IPS DF 4.7 (cell line): Measurements from ENCODE around the gene DENND6B.
"Not testable (repeated sequence)": the region's sequence is repeated elsewhere in the genome, so short reads cannot be mapped to it uniquely, and the experiment has no call there.

Experiments used
- DNase-seq: peaks from one replicate; pipeline ENCODE4 v3.0.0-alpha.2; 2013; ENCODE audit warnings: low spot score; ENCODE audit errors: extremely low read depth

Gene DENND6B

DNA sequence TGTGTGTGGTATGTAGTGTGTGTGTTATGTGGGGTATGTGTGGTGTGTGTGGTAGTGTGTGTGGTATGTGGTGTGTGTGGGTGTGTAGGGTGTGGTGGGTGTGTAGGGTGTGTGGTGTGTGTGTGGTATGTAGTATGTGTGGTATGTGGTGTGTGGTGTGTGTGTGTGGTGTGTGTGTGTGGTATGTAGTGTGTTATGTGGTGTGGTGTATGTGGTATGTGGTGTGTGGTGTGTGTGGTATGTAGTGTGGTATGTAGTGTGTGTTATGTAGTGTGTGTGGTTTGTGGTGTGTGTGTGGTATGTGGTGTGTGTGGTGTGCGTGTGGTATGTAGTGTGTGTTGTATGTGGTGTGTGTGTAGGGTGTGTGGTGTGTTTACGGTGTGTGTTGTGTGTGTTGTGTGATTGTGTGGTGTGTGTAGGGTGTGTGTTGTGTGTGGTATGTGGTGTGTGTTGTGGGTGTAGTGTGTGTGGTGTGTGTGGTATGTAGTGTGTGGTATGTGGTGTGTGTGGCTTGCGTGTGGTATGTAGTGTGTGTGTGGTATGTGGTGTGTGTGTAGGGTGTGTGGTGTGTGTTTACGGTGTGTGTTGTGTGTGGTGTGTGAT lies 12.1 kb upstream of the DENND6B start:
- no peak for DNase-seq

DNA sequence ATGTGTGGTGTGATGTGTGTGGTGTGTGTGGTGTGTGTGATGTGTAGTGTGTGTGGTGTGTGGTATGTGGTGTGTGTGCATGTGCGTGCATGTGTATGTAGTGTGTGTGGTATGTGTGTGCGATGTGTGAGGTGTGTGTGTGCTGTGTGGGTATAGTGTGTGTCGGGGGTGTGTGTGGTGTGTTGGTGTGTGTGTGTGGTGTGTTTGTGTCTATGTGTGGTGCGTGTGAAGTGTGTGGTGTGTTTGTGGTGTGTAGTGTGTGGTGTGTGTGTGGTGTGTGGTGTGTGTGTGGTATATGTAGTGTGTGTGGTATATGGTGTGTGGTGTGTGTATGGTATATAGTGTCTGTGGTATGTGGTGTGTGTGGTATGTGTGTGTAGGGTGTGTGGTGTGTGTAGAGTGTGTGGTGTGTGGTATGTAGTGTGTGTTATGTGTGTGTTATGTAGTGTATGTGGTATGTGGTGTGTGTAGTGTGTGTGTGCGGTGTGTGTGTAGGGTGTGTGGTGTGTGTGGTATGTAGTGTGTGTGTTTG lies 11.3 kb upstream of the DENND6B start:
- no peak for DNase-seq

DNA sequence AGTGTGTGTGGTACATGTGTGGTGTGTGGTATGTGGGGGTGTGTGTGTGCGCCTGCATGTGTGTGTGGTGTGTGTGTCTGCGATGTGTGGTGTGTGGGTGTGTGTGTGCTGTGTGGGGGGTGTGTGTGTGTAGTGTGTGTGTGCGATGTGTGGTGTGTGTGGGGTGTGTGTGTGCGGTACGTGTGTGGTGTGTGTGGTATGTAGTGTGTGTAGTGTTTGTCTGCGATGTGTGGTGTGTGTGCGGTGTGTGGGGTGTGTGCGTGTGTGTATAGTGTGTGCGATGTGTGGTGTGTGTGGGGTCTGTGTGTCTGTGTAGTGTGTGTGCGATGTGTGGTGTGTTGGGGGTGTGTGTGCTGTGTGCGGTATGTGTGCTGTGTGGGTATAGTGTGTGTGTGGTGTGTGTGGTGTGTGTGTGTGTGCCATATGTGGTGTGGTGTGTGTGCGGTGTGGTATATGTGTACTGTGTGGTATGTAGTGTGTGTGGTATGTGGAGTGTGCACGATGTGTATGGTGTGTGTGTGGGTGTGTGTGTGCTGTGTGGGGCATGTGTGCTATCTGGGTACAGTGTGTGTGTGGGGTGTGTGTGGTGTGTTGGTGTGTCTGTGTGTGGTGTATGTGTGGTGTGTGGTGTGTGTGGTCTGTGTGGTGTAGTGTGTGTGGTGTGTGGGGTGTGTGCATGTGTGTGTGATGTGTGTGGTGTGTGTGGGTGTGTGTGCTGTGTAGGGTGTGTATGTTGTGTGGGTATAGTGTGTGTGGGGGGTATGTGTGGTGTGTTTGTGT lies 10.6 kb upstream of the DENND6B start:
- no peak for DNase-seq

DNA sequence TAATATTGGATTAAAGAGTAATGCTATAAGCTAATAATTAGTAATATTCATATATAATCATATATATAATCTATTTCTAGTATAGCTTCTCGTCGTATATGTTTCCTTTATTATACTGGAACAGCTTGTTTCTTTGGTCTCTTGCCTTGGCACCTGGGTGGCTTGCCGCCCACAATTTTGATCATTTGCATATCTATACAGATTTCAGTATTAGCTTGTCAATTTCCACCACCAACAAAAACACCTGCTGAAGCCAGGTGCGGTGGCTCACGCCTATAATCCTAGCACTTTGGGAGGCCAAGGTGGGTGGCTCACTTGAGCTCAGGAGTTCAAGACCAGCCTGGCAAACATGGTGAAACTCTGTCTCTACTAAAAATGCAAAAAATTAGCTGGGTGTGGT lies 7.6 kb upstream of the DENND6B start:
- DNase-seq: not testable (repeated sequence)

DNA sequence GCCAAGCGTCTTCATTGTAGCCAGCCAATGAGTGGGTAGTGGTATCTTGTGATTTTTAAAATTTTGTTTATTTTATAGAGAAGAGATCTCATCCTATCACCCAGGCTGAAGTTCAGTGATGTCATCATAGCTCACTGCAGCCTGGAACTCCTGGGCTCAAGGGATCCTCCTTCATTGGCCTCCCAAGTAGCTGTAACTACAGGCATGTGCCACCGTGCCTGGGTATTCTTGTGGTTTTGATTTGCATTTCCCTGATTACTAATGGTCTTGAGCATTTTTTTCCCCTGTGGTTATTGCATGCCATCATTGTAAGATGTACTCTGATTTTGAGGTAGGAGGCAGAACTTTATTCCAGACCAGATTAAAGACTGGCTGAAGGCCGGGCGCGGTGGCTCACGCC lies 2.4 kb upstream of the DENND6B start:
- no peak for DNase-seq

DNA sequence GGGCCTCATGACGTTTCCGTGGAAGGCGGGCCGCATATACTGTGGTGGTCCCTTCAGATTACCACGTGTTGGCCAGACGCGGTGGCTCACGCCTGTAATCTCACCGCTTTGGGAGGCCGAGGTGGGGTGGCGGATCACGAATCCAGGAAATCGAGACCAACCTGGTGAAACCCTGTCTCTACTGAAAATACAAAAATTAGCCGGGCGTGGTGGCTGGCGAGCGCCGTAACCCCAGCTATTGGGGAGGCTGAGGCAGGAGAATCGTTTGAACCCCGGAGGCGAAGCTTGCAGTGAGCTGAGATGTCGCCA lies 853 bp upstream of the DENND6B start:
- no peak for DNase-seq

DNA sequence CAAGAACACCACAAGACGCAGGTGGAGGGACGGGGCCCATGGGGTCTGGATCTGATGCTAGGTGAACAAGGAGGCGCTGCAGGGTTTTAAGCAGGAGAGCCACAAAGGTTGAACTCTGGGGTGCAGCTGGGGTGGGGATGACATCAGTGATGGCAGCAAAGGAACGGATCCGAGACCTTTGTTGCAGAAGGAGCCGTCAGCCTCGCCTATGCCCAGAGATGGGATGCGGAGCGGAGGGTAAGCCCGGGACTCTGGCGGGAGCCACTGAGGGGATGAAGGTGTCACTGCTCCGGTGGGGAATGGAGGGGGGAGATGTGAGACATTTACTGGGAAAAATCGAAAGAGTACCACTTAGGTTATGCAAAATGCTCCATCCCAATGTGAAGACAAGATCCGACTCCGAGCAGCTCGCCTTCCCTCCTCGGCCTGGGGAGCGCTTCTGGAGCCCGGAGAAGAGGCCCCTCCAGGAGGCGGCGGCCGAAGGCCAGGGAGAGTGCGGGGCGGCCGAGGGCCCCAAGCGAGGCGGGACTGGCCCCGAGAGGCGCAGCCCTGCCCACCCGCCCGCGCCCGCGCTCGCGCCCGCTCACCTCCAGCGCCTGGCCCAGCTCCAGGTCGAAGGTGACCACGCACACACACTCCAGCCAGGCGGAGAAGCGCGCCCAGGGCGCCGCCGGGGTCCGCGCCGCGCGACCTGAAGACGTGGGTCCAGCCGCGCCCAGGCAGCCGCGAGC lies 422 bp downstream of the DENND6B start:
- DNase-seq: no peak

DNA sequence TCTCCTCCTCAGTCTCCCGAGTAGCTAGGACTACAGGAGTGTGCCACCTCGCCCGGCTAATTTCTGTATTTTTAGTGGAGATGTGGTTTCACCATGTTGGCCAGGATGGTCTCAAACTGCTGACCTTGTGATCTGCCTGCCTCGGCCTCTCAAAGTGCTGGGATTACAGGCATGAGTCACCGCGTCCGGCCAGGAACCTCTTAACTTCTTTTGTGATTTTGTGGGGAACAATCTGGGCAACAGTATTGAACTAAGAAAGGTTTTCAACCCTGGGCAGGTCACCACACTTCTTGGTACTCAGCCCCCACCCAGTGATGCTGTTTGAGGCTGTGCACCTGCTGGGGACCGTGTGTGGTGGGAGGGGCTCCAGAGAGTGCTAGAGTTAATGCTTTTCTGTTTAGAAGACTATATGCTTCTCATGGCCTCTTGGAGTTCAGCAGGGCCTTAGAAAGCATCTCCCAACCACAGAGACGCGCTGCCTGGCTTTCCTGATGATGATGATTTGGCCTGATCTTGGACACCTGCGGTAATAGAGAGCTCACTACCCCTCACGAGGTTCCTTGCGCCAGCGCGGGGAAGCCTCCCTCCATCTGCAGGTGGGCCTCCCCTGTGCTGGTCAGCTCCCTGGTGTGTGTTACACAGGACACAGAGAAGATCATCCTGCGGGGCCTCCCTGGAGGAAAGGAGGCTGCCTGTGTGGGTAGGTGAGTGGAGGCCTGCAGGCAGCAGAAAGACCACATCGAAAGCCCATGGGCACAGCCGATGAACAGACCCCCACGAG lies 1.2 kb downstream of the DENND6B start:
- DNase-seq: no peak

DNA sequence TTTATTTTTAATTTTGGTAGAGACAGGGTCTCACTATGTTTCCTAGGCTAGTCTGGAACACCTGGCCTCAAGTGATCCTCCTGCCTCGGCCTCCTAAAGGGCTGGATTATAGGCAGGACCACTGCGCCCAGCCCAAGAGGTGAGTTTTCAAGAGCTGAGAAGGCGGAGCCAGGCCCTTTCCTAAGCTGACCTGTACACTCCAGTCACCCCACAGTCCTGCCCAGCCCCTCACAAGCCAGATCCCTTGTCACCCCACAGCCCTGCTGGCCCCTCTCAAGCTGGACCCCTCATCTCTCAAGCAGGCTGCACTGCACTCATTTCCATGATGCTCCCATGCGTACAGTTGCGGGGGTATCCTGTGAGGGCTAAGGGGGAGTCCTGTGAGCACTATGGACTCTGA lies 2.9 kb downstream of the DENND6B start:
- DNase-seq: no peak

DNA sequence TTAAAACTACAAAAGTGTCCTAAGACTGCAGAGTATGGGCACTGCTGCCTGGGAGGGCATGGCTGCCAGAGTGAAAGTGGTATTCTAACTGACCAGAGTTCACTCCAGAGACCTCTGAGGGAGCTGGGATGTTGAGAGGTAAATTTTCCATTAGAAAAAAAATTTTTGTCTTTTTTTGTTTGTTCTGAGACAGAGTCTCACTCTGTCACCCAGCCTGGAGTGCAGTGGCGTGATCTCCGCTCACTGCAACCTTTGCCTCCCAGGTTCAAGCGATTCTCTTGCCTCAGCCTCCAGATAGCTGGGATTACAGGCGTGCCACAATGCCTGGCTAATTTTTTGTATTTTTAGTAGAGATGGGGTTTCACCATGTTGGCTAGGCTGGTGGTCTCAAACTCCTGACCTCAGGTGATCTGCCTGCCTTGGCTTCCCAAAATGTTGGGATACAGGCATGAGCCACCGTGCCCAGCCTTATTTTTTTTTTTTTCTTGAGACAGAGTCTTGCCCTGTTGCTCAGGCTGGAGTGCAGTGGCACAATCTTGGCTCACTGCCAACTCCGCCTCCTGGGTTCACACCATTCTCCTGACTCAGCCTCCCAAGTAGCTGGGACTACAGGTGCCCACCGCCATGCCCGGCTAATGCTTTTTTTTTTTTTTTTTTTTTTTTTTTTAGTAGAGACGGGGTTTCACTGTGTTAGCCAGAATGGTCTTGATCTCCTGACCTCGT lies 4.3 kb downstream of the DENND6B start:
- DNase-seq: not testable (repeated sequence)

DNA sequence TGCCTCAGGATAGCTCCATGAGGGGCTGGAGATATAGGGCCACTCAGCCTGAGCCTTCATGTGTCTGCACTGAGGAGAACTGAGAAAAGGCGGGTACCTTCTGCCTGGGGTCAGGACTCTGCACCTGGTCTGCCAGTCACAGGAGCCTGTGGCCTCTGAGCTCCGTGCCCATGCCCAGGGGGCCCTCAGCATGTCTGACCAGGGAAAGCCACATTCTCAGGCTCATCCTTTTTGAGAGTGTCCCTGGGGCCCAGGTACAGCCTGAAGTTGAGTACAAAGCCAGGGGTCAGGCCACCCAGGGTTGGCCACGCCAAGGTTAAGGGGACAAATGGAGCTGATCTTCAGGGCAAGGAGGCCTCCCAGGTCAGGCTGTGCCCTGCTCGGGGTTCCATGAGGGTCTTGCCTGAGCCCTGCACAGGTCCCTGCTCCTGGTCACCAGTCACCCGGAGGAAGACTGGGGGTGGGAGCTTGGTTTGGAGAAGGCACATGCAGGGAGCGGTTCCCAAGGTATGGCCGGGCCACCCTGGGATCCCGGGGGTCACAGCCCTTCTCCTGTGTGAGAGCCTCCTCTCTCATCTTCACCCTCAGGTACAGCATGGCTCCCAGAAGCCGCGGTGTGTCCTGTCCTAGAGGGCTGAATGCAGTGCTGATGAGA lies 6.0 kb downstream of the DENND6B start:
- DNase-seq: no peak

DNA sequence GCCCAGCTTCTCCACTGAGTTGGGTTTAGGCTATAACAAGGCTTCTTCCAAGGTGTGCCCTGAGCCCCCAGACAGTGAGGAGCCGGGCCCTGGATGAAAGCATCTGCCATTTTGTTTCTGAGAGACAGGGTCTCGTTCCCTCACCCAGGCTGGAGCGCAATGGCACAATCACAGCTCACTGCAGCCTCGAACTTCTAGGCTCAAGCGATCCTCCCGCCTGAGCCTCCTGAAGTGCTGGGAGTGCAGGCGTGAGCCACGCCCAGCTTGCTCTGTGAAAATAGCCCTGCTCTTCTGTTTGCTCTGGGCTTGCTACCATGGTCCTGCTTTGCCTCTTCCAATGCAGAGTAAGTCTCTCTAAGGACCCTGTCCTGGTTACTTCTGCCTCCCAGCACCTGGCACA lies 6.7 kb downstream of the DENND6B start:
- DNase-seq: no peak

DNA sequence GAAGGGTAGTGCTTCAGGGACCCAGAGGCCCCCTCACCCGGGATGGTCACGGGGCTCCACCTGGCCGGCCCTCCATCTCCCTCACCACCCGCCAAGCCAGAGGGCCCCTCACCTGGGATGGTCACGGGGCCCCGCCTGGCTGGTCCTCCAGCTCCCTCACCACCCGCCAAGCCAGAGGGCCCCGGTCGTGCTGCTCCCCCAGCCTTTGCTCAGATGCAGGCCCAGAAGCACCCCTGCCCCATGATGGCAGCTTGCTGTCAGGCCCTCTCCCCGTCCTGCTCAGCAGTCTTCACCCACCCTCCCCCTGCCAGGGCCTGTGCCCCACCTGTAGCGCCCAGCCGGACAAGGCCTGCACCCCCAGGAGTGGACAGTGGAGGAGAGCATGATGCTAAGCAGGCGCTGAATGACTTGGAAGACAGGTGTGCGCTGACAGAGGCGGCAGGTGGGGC lies 7.3 kb downstream of the DENND6B start:
- DNase-seq: no peak

DNA sequence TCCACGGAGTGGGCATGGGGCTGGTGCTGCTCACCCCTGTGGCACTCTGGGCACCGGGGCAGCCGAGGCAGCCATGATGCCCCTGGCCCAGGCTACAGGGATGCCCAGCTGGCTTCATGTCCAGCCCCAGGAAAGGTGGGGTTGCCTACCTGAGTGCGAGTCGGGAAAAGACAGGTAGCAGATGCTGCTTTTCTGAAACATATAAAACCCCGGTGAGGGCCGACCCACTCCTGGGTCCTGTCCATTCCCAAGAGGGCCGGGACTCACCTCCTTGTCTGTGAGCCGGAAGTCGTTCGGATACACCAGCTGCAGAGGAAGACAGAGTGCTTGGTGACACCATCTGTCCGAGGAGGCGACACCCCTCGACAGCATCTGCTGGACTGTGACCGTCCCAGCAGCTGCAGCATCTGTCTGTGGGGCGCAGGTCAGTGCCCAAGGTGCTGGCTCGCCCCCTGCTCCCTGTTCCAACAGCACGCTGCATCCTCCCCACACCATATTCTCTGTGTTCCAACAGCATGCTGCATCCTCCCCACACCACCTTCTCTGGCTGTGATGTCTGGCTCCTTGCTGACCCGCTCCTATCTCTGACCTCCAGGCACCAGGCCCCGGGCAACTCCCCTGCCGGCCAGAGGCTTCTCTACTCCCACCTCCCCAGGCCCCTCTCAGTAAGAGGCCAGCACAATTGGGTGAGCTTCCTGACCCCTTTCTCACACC lies 8.0 kb downstream of the DENND6B start:
- DNase-seq: no peak

DNA sequence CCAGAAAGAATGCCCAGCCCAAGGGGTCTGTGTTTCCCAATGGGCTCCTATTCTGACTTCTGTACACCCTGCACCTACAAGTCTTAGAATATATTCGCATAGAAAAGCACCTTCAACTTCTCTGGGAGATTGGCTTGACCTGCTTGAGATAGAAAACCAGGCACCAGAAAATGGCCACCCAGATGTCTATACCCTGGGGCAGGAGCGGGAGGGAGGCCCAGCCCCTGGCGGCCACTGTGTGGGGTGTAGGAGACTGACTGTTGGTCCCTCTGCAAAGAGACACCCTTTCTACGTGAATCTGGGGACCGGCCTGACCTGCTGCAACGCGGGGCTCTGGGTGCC lies 8.5 kb downstream of the DENND6B start:
- no peak for DNase-seq

DNA sequence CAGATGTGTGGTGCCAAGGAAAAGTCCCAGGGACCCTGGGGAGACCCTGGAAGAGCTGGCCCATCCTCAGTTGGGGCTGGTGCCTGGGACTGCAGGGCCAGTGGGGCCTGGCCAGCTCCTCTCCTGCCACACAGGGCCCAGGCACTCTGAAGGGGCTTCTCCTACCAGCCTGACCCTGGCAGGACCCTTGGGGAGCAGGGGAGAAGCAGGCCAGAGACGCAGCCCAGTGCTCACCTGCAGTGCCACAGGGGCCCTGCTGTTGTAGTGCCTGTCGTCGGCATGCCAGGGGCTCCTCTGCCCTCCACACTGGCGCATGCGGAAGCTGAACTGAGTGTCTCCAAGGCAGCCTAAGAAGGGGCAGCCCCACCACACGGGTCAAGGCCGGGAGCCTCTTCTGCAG lies 9.1 kb downstream of the DENND6B start:
- DNase-seq: no peak

DNA sequence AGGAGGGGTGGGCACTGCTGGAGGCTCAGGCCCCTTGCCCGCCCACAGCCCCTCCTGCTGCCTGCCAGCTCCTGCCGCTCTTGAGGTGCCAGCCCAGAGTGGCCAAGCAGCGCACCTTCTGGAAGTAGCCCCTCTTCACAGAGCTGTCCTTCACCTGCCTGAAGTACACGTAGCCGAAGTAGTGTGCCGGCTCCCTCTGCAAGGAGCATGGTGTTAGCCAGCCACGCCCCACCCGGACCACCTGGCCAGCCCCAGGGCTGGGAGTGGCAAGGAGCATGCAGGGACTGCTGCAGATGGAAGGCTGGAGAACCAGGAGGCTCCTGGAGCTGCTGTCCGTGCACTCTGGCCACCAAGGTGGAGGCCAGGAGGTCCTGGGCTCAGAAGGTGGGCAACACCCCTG lies 9.6 kb downstream of the DENND6B start:
- no peak for DNase-seq

DNA sequence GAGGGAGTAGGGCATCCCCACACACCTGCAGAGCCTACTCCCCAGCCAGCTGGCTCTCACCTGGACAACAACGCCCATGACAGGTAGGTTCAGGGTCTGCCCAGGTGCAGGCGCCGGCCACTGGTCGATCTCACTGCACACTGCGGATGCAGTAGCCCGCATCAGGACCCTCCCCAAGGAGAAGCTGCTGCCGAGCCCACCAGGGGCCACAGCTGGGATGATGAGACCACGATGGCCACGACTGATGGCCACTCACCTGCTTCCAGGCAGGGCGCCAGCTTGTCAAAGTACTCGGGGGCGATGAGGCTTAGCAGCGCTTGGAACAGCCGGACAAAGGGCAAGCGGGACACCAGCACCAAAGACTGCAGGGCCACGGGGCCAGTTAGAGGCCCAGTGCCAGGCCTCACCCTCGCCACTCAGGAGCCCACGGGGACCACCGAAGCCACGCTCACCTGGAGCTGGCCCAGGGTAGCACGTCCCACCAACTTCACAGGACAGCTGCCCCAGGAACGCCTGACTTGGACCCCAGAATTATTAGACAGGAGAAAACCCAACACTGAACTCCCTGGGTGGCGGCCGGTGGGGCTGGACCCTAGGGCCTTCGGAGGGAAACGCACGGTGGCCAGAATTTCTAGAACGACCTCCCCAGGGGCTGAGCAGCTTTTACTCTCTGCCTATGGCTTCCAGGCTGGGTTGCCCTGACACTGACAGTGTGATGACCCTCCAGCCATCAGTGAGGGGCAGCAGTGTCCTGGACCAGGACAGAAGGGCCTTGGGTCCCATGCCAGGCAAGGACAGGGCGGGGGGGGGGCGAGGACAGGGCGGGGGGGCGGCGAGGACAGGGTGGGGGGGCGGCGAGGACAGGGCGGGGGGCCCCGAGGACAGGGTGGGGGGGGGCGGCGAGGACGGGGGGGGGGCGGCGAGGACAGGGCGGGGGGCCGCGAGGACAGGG lies 10.4 kb downstream of the DENND6B start:
- DNase-seq: no peak
